Measurements from ENCODE around the gene TIGD2. TPM values are rescaled to one million over a fixed set of nuclear protein-coding genes. Genes with fewer than 3 reads are reported as not detected.

TIGD2 gene
- total RNA-seq, 2 experiments from 2014 or later: 3.3 to 3.9 TPM

DNA sequence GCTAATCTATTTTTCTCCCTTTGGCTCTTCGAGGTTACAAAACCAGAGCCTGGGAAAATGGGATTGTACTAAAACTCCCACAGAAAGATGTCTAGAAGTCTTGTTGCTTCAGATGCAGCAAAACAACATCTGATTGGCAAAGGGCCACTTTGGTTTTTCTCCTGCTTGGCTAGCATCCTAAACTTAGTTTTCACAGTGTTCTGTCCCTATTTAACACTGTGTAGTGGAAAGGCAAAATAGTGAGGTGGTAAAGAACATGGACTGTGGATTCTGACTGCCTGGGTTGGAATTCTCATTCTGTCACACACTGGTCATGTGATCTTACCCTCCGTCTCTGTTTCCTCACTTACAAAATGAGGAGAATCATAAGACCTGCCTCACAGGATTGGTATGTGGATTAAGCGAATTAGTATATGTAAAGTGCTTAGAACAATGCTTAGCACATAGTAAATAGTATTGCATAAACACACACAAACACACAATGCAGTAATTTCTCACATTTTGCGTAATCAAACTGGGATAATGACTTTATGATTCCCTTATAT lies 23.5 kb downstream of the TIGD2 start:
- H3K4me3 ChIP-seq (ENCODE audit: low read length): no peak overlapping the region
- Mint-ChIP-seq H3K4me3 (no peak overlapping the region), H3K27me3 (no peaks in the 10 kb centered on the region), H3K27ac (no peak overlapping the region), H3K36me3 (ENCODE audit: low read depth) (no peaks in the 10 kb centered on the region), H3K4me1 (ENCODE audit: low read depth) (no peaks in the 10 kb centered on the region), H3K9me3 (no peaks in the 10 kb centered on the region)
- no peak overlapping the region for H3K27ac ChIP-seq (ENCODE audit: low read depth in 1 of 2, low read length in 2 of 2)
- CTCF ChIA-PET: no interaction called here
- TF ChIP-seq, protein P1, sequence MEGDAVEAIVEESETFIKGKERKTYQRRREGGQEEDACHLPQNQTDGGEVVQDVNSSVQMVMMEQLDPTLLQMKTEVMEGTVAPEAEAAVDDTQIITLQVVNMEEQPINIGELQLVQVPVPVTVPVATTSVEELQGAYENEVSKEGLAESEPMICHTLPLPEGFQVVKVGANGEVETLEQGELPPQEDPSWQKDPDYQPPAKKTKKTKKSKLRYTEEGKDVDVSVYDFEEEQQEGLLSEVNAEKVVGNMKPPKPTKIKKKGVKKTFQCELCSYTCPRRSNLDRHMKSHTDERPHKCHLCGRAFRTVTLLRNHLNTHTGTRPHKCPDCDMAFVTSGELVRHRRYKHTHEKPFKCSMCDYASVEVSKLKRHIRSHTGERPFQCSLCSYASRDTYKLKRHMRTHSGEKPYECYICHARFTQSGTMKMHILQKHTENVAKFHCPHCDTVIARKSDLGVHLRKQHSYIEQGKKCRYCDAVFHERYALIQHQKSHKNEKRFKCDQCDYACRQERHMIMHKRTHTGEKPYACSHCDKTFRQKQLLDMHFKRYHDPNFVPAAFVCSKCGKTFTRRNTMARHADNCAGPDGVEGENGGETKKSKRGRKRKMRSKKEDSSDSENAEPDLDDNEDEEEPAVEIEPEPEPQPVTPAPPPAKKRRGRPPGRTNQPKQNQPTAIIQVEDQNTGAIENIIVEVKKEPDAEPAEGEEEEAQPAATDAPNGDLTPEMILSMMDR (IDR thresholded peaks at IDR 0.05): no peak
- H3K4me1 ChIP-seq (ENCODE audit: insufficient read depth, low read length): no peaks in the 10 kb centered on the region
- POLR2A ChIA-PET: no interaction called here
- no peaks in the 10 kb centered on the region for H3K9me3 ChIP-seq (ENCODE audit: control insufficient read depth in 1 of 2, insufficient read depth in 1 of 2, low read length in 2 of 2)
- intact Hi-C loops (cut with DNase I, micrococcal nuclease): no loop called here
- H3K27me3 ChIP-seq (ENCODE audit: control insufficient read depth in 1 of 2, insufficient read depth in 2 of 2, low read length in 2 of 2): no peaks in the 10 kb centered on the region
- no peaks in the 10 kb centered on the region for H3K36me3 ChIP-seq (ENCODE audit: insufficient read depth, low read length)
- no peak for DNase-seq
- ATAC-seq (ENCODE audit: poor library complexity): no peak

GRCh38 chr4:89136525-89136924 lies 25.2 kb downstream of the TIGD2 start:
- no peaks in the 10 kb centered on the region for H3K36me3 ChIP-seq (ENCODE audit: insufficient read depth, low read length)
- no peak for DNase-seq
- POLR2A ChIA-PET: no interaction called here
- H3K9me3 ChIP-seq (ENCODE audit: control insufficient read depth in 1 of 2, insufficient read depth in 1 of 2, low read length in 2 of 2): no peaks in the 10 kb centered on the region
- Mint-ChIP-seq H3K36me3 (ENCODE audit: low read depth) (no peaks in the 10 kb centered on the region), H3K4me3 (no peak overlapping the region), H3K9me3 (no peaks in the 10 kb centered on the region), H3K27me3 (no peaks in the 10 kb centered on the region), H3K27ac (no peak overlapping the region), H3K4me1 (ENCODE audit: low read depth) (no peaks in the 10 kb centered on the region)
- TF ChIP-seq, protein P1 (IDR thresholded peaks at IDR 0.05): no peak
- no peak overlapping the region for H3K4me3 ChIP-seq (ENCODE audit: low read length)
- no peaks in the 10 kb centered on the region for H3K27me3 ChIP-seq (ENCODE audit: control insufficient read depth in 1 of 2, insufficient read depth in 2 of 2, low read length in 2 of 2)
- no peak overlapping the region for H3K27ac ChIP-seq (ENCODE audit: low read depth in 1 of 2, low read length in 2 of 2)
- intact Hi-C loops (cut with DNase I, micrococcal nuclease): no loop called here
- no peak for ATAC-seq (ENCODE audit: poor library complexity)
- H3K4me1 ChIP-seq (ENCODE audit: insufficient read depth, low read length): no peaks in the 10 kb centered on the region
- CTCF ChIA-PET: no interaction called here

DNA sequence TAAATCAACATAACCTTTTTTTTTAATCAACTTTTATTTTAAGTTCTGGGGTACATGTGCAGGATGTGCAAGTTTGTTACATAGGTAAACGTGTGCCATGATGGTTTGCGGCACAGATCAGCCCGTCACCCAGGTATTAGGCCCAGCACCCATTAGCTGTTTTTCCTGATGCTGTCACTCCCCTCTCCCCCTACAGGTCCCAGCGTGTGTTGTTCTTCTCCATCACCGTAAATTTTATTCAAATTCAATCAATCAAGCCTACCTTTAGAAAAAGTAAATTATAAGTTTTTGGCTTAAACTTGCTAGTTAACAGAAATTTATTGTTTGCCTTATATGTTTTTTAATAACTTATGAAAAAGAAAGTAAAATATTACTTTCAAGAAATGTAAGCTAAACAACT lies 25.9 kb downstream of the TIGD2 start:
- H3K27ac ChIP-seq (ENCODE audit: low read depth in 1 of 2, low read length in 2 of 2): no peak overlapping the region
- H3K9me3 Mint-ChIP-seq: no peaks in the 10 kb centered on the region
- TF ChIP-seq, protein P1 (IDR thresholded peaks at IDR 0.05): no peak
- no peaks in the 10 kb centered on the region for H3K9me3 ChIP-seq (ENCODE audit: control insufficient read depth in 1 of 2, insufficient read depth in 1 of 2, low read length in 2 of 2)
- H3K27ac Mint-ChIP-seq: no peak overlapping the region
- POLR2A ChIA-PET: no interaction called here
- intact Hi-C loops (cut with DNase I, micrococcal nuclease): no loop called here
- CTCF ChIA-PET: interaction anchor here (0.6 kb wide), 1 partner anchor 622 kb away, joined by 3 read pairs; no protein-coding TSS in a partner anchor
- ATAC-seq (ENCODE audit: poor library complexity) (no peak), DNase-seq (no peak)
- no peaks in the 10 kb centered on the region for H3K36me3 ChIP-seq (ENCODE audit: insufficient read depth, low read length)
- H3K4me3 ChIP-seq (ENCODE audit: low read length): no peak overlapping the region
- no peaks in the 10 kb centered on the region for H3K36me3 Mint-ChIP-seq (ENCODE audit: low read depth)
- H3K27me3 ChIP-seq (ENCODE audit: control insufficient read depth in 1 of 2, insufficient read depth in 2 of 2, low read length in 2 of 2): no peaks in the 10 kb centered on the region
- no peak overlapping the region for H3K4me3 Mint-ChIP-seq
- no peaks in the 10 kb centered on the region for H3K4me1 ChIP-seq (ENCODE audit: insufficient read depth, low read length)
- H3K4me1 Mint-ChIP-seq (ENCODE audit: low read depth): no peaks in the 10 kb centered on the region
- no peaks in the 10 kb centered on the region for H3K27me3 Mint-ChIP-seq
